Osteoblast (primary cell): ENCODE data around the gene REXO5. TPM values are rescaled to one million over a fixed set of nuclear protein-coding genes. Genes with fewer than 3 reads are reported as not detected.
"Not testable (repeated sequence)": the region's sequence is repeated elsewhere in the genome, so short reads cannot be mapped to it uniquely, and the experiment has no call there.

Source experiments
- DNase-seq: peaks from one replicate; pipeline ENCODE4 v3.0.0; 2011; ENCODE audit warnings: low spot score, mixed read lengths; ENCODE audit not compliant: insufficient read length; ENCODE audit errors: missing footprints
- H2AFZ ChIP-seq: 2 replicates; pipeline ENCODE4 v1.6.0; 2011; ENCODE audit warnings: mild to moderate bottlenecking, low read length
- H3K27ac ChIP-seq: 2 replicates; pipeline ENCODE4 v1.5.1; 2011; ENCODE audit warnings: mild to moderate bottlenecking, low read depth, low read length, moderate library complexity
- H3K27me3 ChIP-seq: 2 replicates; pipeline ENCODE4 v1.6.0; 2012; ENCODE audit warnings: mild to moderate bottlenecking, control low read depth, inconsistent platforms, low read length, moderate library complexity; ENCODE audit not compliant: insufficient read depth
- H3K36me3 ChIP-seq: 2 replicates; pipeline ENCODE4 v1.5.1; 2011; ENCODE audit warnings: mild to moderate bottlenecking, low read length, control low read depth, moderate library complexity; ENCODE audit not compliant: insufficient read depth
- H3K4me1 ChIP-seq: 2 replicates; pipeline ENCODE4 v1.5.1; 2011; ENCODE audit warnings: mild to moderate bottlenecking, low read length, control low read depth, moderate library complexity; ENCODE audit not compliant: insufficient read depth
- H3K4me2 ChIP-seq: 2 replicates; pipeline ENCODE4 v1.6.0; 2011; ENCODE audit warnings: mild to moderate bottlenecking, low read length; ENCODE audit not compliant: insufficient read depth
- H3K4me3 ChIP-seq: fragments of 200-600 bp; sonication (generic); 3 replicates; pipeline ENCODE4 v1.5.1; 2012; ENCODE audit warnings: mild to moderate bottlenecking, low read length, inconsistent platforms; ENCODE audit not compliant: insufficient read depth
- H3K79me2 ChIP-seq: 2 replicates; pipeline ENCODE4 v1.6.0; 2012; ENCODE audit warnings: mild to moderate bottlenecking, low read length, control low read depth, inconsistent platforms; ENCODE audit not compliant: insufficient read depth
- H3K9me3 ChIP-seq: 2 replicates; pipeline ENCODE4 v1.5.1; 2011; ENCODE audit warnings: low read depth, low read length, control low read depth
- H4K20me1 ChIP-seq: 2 replicates; pipeline ENCODE4 v1.6.0; 2012; ENCODE audit warnings: mild to moderate bottlenecking, low read length, control low read depth; ENCODE audit not compliant: insufficient read depth
- total RNA-seq: library from RNA; depleted of rRNA; stranded (reverse); fragments of >200 nt; gene quantifications from 2 replicates; pipeline ENCODE4 v1.2.3, GENCODE V29; 2012
- TF ChIP-seq, protein P1 (sequence below): IDR thresholded peaks from 2 replicates; pipeline ENCODE4 v1.5.1; 2011; ENCODE audit warnings: mild to moderate bottlenecking, low read depth, low read length, moderate library complexity; ENCODE audit errors: extremely low read depth

REXO5 gene
- total RNA-seq, 1 donor, result 3.6 TPM

DNA sequence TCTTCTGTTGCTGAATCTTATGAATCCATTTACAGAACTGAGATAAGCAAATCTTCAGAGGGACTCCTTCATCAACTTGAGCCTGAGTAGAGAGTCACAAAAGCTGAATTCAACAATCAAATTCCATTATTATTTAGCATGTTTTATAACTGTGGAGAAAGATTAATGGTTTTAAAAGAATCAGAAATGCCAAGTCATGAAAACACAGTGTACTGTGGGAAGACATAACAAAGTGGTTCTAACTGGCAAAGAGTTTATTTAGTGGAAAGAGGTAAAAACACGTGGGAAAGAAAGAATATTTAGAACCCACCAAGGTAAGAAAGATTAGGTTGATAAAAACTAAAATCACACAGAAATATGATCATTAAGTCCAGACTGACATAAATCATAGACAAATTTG is 5.0 kb upstream of the REXO5 start:
- Histone ChIP-seq H3K36me3 (peaks cover 24% of the 10 kb centered on the region), H2AFZ (peak overlapping the region; percentile 21), H4K20me1 (no peaks in the 10 kb centered on the region), H3K27me3 (no peaks in the 10 kb centered on the region), H3K4me2 (no peak overlapping the region), H3K4me3 (no peak overlapping the region), H3K4me1 (peaks cover 12% of the 10 kb centered on the region), H3K79me2 (peaks cover 4% of the 10 kb centered on the region), H3K27ac (no peak overlapping the region), H3K9me3 (no peaks in the 10 kb centered on the region)
- DNase-seq, result no peak
- TF ChIP-seq, protein P1, sequence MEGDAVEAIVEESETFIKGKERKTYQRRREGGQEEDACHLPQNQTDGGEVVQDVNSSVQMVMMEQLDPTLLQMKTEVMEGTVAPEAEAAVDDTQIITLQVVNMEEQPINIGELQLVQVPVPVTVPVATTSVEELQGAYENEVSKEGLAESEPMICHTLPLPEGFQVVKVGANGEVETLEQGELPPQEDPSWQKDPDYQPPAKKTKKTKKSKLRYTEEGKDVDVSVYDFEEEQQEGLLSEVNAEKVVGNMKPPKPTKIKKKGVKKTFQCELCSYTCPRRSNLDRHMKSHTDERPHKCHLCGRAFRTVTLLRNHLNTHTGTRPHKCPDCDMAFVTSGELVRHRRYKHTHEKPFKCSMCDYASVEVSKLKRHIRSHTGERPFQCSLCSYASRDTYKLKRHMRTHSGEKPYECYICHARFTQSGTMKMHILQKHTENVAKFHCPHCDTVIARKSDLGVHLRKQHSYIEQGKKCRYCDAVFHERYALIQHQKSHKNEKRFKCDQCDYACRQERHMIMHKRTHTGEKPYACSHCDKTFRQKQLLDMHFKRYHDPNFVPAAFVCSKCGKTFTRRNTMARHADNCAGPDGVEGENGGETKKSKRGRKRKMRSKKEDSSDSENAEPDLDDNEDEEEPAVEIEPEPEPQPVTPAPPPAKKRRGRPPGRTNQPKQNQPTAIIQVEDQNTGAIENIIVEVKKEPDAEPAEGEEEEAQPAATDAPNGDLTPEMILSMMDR, result no peak

DNA sequence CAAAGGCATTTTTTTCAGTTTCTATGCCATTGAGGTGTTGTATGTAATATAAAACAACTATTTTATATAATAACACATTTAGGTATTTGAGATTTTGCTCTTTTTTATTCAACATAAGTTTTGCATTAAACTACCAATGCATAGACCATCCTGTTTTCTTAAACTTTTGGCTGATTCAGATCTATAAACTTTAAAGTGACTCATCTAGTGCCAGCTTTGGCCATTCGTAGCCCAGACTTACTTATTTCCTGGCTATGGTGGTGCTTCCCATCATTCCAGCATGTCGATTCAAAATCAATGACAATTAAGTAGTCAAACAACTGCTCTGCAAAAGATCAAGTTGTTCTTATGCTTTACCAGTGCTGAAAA is 3.2 kb upstream of the REXO5 start:
- Histone ChIP-seq H2AFZ (peak overlapping the region; percentile 62), H3K9me3 (no peaks in the 10 kb centered on the region), H3K4me3 (no peak overlapping the region), H3K27me3 (no peaks in the 10 kb centered on the region), H3K4me1 (peaks cover 19% of the 10 kb centered on the region), H4K20me1 (no peaks in the 10 kb centered on the region), H3K27ac (peak overlapping the region; percentile 29), H3K4me2 (peak overlapping the region; percentile 43), H3K36me3 (peaks cover 17% of the 10 kb centered on the region), H3K79me2 (peaks cover 8% of the 10 kb centered on the region)
- peak; percentile 83 for DNase-seq
- TF ChIP-seq, protein P1, result no peak

DNA sequence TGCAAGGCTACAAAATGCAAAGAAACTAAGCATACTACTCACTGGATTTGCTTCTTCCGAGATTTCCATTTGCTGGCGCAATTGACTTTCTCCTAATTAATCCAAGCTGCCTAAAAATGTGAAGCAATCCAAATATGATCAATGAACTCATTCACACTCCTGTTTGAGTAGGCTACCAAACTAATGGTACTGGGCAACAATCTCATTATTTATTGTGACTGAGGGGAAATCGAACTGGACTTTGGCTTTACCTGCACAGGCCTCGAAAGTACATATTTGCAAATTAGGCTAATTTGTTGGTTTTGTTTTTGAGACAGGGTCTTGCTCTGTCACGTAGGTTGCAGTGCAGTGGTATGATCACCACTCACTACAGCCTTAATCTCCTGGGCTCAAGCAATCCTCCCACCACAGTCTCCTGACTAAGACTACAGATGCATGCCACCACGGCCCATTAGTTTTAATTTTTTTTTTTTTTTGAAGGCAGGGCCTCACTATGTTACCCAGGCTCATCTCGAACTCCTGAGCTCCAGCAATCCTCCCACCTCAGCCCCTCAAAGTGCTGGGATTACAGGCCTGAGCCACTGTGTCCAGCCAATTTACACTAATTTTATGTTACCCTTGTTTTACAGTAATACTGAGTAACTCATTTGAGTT is 2.6 kb upstream of the REXO5 start:
- TF ChIP-seq, protein P1, result no peak
- H3K4me3 ChIP-seq, result no peak overlapping the region

DNA sequence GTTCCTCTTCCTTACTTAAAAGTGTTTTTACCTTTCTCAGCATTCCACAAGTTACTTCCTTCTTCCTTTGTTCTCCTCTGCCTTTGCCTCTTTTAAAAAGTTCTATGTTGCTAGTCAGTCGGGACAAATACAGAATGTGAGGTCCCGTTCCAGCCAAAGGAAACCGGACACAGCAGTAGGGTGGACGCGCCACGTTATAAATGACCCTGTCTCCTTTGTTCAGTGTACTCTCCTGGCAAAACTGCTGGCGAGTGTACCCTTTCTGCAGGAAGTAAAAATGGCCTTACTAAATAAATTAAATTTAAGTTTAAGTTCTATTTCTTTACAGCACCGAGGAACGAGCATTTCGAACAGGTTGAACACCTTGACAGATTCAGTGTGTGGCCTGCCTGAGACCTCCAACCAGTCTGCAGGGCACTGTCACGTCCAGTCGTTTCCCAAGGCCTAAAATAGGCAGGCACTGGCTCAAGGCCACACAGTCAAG is 601 bp upstream of the REXO5 start:
- Histone ChIP-seq H3K27ac (peak overlapping the region; percentile 56), H3K4me3 (peak overlapping the region; percentile 86), H3K4me1 (peaks cover 19% of the 10 kb centered on the region), H3K79me2 (peaks cover 13% of the 10 kb centered on the region), H3K4me2 (peak overlapping the region; percentile 96), H2AFZ (peak overlapping the region; percentile 100)
- H3K27me3 ChIP-seq, H4K20me1 ChIP-seq, H3K9me3 ChIP-seq, DNase-seq, H3K36me3 ChIP-seq: not testable (repeated sequence)

More for the DNA sequence above, 2.6 kb upstream of the REXO5 start:
- DNase-seq, result no peak
- Histone ChIP-seq H3K9me3 (no peaks in the 10 kb centered on the region), H2AFZ (peak overlapping the region; percentile 62), H3K27me3 (no peaks in the 10 kb centered on the region), H3K79me2 (peaks cover 8% of the 10 kb centered on the region), H3K4me2 (peak overlapping the region; percentile 43), H3K4me1 (peaks cover 19% of the 10 kb centered on the region), H4K20me1 (no peaks in the 10 kb centered on the region), H3K27ac (peak overlapping the region; percentile 29), H3K36me3 (peaks cover 12% of the 10 kb centered on the region)
